Measurements from ENCODE around the gene KIAA1217. TPM values are rescaled to one million over a fixed set of nuclear protein-coding genes. Genes with fewer than 3 reads are reported as not detected.
A peak's percentile ranks its signal among the peaks of the same experiment; 100 is the strongest.

Gene KIAA1217
- total RNA-seq, 1 experiment from 2014 or later: 1.1 TPM

- Histone ChIP-seq H3K9me3 (replicated peaks) (no peaks in the 10 kb centered on the region), H3K4me3 (no peak overlapping the region), H3K27me3 (replicated peaks) (no peaks in the 10 kb centered on the region), H3K4me1 (replicated peaks) (no peaks in the 10 kb centered on the region), H3K36me3 (no peaks in the 10 kb centered on the region), H3K27ac (no peak overlapping the region)
- DNase-seq (ENCODE audit: low read depth in 1 of 2, low spot score in 2 of 2): no peak
Measured at GRCh38 chr10:24201503-24202180, 7.3 kb upstream of the KIAA1217 start.

DNA sequence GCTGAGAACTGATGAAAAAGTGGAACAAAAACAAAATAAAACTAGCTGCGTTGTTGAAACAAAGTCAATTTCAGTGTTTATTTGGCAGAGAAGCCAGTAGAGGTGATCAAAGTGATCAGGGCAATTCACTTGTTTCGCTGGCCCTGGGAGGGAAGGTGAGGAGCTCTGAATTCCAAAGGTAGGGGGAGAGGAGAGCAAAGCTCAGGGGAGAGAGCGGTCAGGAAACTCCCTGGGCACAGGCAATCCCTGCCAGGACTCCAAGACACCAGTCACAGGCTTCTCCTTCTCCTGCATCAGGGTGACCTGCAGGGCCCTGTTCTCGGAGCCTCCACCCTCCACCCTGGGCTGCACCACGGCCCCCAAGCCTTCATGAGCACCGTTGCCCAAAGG lies 6.8 kb upstream of the KIAA1217 start:
- Histone ChIP-seq H3K9me3 (replicated peaks) (no peaks in the 10 kb centered on the region), H3K36me3 (no peaks in the 10 kb centered on the region), H3K27ac (no peak overlapping the region), H3K27me3 (replicated peaks) (no peaks in the 10 kb centered on the region), H3K4me1 (replicated peaks) (no peaks in the 10 kb centered on the region), H3K4me3 (no peak overlapping the region)
- DNase-seq (ENCODE audit: low read depth in 1 of 2, low spot score in 2 of 2): no peak

- H3K27me3 ChIP-seq (replicated peaks): no peaks in the 10 kb centered on the region
- no peaks in the 10 kb centered on the region for H3K9me3 ChIP-seq (replicated peaks)
- no peaks in the 10 kb centered on the region for H3K36me3 ChIP-seq
- H3K27ac ChIP-seq: no peak overlapping the region
- H3K4me1 ChIP-seq (replicated peaks): peaks cover 19% of the 10 kb centered on the region
- H3K4me3 ChIP-seq: no peak overlapping the region
- no peak for DNase-seq (ENCODE audit: low read depth in 1 of 2, low spot score in 2 of 2)
Measured at GRCh38 chr10:24205821-24206220, 3.1 kb upstream of the KIAA1217 start.

DNA sequence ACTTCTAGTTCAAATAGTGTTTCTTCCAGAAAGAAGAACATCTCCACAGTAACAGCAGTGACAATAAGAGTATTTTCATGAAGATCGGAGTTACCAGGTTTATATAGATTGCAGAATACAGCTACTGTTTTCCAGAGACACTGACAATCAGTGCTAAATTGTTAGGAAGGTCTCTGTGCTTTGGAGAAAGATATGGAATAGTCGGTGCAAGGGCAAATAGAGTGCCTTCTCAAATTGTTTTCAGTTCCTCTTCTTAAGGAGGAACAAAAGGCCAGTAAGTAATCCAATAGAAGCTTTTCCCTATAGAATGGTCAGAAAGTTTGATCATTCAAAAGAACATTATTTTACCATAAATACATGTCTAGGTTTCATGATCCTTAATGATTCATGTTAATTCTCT lies 2.6 kb upstream of the KIAA1217 start:
- Histone ChIP-seq H3K27me3 (replicated peaks) (no peaks in the 10 kb centered on the region), H3K4me3 (no peak overlapping the region), H3K9me3 (replicated peaks) (no peaks in the 10 kb centered on the region), H3K27ac (no peak overlapping the region), H3K36me3 (no peaks in the 10 kb centered on the region), H3K4me1 (replicated peaks) (peaks cover 19% of the 10 kb centered on the region)
- no peak for DNase-seq (ENCODE audit: low read depth in 1 of 2, low spot score in 2 of 2)

GRCh38 chr10:24206926-24207325 lies 2.0 kb upstream of the KIAA1217 start:
- peaks cover 19% of the 10 kb centered on the region for H3K4me1 ChIP-seq (replicated peaks)
- H3K27ac ChIP-seq: no peak overlapping the region
- DNase-seq (ENCODE audit: low read depth in 1 of 2, low spot score in 2 of 2): no peak
- H3K27me3 ChIP-seq (replicated peaks): no peaks in the 10 kb centered on the region
- no peaks in the 10 kb centered on the region for H3K36me3 ChIP-seq
- H3K4me3 ChIP-seq: no peak overlapping the region
- no peaks in the 10 kb centered on the region for H3K9me3 ChIP-seq (replicated peaks)

DNA sequence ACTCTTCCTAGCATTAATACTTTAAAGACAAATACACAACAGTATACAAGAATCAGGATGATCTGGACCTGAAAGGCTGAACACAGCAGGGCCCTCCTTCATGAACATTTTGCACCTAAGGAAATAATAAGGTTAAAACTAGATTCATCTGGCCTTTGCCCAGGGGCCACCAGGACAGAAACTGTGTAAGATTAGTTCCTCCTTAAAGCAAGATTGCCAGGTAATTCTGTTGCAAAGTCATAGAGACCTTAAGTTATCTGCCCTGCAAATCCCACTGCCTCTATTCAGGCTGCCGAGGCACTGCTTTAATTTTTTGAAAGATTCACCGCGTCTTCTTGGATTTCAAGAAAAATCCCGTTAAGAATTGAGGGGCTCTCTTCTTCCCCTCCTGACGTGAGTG lies 1.6 kb upstream of the KIAA1217 start:
- Histone ChIP-seq H3K27ac (no peak overlapping the region), H3K36me3 (no peaks in the 10 kb centered on the region), H3K27me3 (replicated peaks) (no peaks in the 10 kb centered on the region), H3K4me1 (replicated peaks) (peaks cover 19% of the 10 kb centered on the region), H3K4me3 (no peak overlapping the region), H3K9me3 (replicated peaks) (no peaks in the 10 kb centered on the region)
- no peak for DNase-seq (ENCODE audit: low read depth in 1 of 2, low spot score in 2 of 2)

DNA sequence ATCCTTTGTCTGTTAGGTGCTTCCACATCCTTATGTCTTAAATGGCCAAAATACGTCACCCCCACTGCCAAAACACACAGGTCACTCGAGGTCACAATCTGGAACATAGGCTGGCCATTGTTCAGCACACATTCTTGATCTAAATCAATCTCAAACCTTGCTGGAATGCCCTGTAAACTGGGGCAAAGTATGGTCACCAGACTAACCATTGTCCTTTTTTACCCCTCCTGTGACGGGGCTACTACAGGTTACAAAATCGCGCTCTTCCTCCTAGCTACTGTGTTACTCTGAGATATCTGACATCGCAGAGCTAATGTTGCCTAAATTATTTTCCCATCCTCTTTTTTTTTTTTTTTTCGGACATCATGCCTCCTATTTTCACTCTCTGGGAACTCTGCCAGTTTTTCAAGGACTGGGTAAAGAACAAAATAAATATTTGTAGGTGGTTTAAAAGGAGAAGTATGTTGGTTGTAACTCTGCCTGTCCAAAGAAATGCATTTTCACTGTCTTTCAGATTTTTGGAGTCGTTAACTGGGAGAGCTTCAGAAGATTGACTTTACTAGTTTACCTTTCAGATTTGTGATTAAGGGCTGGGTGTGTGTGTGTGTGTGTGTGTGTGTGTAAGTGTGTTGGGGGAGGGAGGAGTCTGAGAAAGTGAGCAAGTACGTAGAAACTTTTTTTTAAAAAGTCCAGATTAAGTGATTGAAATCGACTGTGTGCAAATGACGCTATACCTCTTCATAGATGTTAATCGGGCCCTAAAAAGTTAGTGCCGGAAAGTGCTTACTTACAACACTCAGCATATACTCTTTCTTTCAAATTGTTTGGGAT lies 942 bp upstream of the KIAA1217 start:
- Histone ChIP-seq H3K36me3 (no peaks in the 10 kb centered on the region), H3K27me3 (replicated peaks) (no peaks in the 10 kb centered on the region), H3K27ac (no peak overlapping the region), H3K9me3 (replicated peaks) (no peaks in the 10 kb centered on the region), H3K4me1 (replicated peaks) (peaks cover 19% of the 10 kb centered on the region), H3K4me3 (no peak overlapping the region)
- peak in 1 of 2 experiments; percentile 50 for DNase-seq (ENCODE audit: low read depth in 1 of 2, low spot score in 2 of 2)

DNA sequence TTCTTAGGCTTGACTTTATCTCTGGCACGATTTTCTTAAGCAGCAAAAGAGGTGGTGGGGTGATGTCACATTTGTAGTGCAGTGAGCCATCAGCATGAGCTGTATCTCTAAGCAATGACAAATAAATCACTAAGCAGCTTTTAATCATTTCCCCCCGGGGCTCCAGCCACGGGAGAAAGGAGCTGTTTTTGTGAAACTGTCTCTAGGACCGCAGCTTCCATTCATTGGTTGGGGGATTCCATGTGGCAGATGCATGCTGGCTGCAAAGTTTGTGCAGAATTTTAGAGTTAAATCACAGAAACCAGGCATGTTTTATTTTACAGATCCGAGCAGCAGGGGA lies 464 bp downstream of the KIAA1217 start:
- no peaks in the 10 kb centered on the region for H3K27me3 ChIP-seq (replicated peaks)
- no peaks in the 10 kb centered on the region for H3K9me3 ChIP-seq (replicated peaks)
- H3K36me3 ChIP-seq: no peaks in the 10 kb centered on the region
- H3K4me1 ChIP-seq (replicated peaks): peaks cover 19% of the 10 kb centered on the region
- peak overlapping the region; percentile 29 for H3K4me3 ChIP-seq
- DNase-seq (ENCODE audit: low read depth in 1 of 2, low spot score in 2 of 2): peak in 1 of 2 experiments; percentile 39
- no peak overlapping the region for H3K27ac ChIP-seq

DNA sequence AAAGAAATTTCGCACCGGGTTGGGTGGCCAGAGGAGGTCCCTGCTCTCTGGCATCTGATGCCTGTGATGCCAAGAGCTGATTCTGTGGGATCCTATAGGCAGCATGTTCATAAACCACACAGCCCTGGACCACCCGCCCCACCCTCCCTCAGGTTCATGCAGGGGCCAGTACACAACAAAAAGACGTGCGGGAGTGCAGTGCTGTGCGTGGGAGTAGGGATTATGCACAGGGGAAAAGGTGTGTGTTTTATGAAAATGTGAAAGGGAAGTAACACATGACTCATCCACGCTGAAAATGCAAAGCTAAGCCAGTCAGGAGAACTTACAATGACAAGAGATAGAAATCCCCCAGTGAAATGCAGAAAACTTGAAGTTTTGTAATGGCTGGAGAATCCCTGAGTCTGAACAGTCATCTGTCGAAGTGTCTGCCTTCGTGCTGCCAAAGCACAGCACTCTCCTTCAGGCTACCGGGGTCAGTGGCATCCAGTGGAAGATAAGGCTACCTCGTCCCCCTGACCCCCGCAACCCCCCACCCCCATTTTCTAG lies 1.1 kb downstream of the KIAA1217 start:
- H3K36me3 ChIP-seq: no peaks in the 10 kb centered on the region
- H3K27me3 ChIP-seq (replicated peaks): no peaks in the 10 kb centered on the region
- peak overlapping the region; percentile 29; the same call in 1 of the 2 replicates for H3K4me3 ChIP-seq
- DNase-seq (ENCODE audit: low read depth in 1 of 2, low spot score in 2 of 2): peak in 1 of 2 experiments; percentile 41
- H3K27ac ChIP-seq: no peak overlapping the region
- H3K9me3 ChIP-seq (replicated peaks): no peaks in the 10 kb centered on the region
- peaks cover 19% of the 10 kb centered on the region for H3K4me1 ChIP-seq (replicated peaks)

DNA sequence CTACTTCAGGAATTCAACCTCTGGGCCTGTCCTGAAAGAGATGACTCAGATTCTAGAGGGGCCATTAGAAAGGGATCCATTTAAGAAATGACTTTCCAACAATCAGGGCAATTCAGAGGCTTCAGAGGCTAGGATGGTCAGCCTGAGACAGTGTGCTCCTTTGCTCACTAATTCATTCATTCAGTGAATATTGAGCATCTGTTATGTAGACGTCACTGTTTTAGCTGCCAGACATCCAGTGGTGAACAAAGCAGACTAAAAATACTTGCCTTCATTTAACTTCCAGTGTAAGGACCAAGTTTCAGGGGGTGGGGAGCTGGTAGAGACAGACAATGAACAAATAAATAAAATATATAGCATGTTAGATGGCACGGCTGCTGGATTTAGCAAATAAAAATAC lies 1.6 kb downstream of the KIAA1217 start:
- Histone ChIP-seq H3K36me3 (no peaks in the 10 kb centered on the region), H3K9me3 (replicated peaks) (no peaks in the 10 kb centered on the region), H3K4me3 (no peak overlapping the region), H3K27ac (no peak overlapping the region), H3K4me1 (replicated peaks) (peaks cover 19% of the 10 kb centered on the region), H3K27me3 (replicated peaks) (no peaks in the 10 kb centered on the region)
- no peak for DNase-seq (ENCODE audit: low read depth in 1 of 2, low spot score in 2 of 2)

GRCh38 chr10:24213266-24213665 lies 4.3 kb downstream of the KIAA1217 start:
- DNase-seq (ENCODE audit: low read depth in 1 of 2, low spot score in 2 of 2): no peak
- H3K27me3 ChIP-seq (replicated peaks): no peaks in the 10 kb centered on the region
- H3K36me3 ChIP-seq: no peaks in the 10 kb centered on the region
- H3K4me3 ChIP-seq: no peak overlapping the region
- H3K9me3 ChIP-seq (replicated peaks): no peaks in the 10 kb centered on the region
- peaks cover 12% of the 10 kb centered on the region for H3K4me1 ChIP-seq (replicated peaks)
- no peak overlapping the region for H3K27ac ChIP-seq

DNA sequence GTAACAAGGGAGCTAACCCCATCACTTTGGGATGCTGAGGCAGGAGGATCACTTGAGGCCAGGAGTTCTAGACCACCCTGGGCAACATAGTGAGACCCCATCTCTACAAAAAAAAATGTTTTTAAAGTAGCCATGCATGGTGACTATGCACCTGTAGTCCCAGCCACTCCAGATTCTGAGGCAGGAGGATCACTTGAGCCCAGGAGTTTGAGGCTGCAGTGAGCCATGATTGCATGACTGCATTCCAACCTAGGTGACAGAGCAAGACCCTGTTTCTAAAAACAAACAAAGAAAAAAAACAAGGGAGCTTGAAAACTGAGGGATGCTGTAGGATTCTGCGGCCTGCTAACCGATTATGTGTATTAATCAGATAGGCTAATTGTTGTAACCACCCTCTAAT lies 4.9 kb downstream of the KIAA1217 start:
- no peaks in the 10 kb centered on the region for H3K36me3 ChIP-seq
- H3K27me3 ChIP-seq (replicated peaks): no peaks in the 10 kb centered on the region
- DNase-seq (ENCODE audit: low read depth in 1 of 2, low spot score in 2 of 2): no peak
- H3K9me3 ChIP-seq (replicated peaks): no peaks in the 10 kb centered on the region
- H3K4me3 ChIP-seq: no peak overlapping the region
- H3K4me1 ChIP-seq (replicated peaks): peaks cover 8% of the 10 kb centered on the region
- no peak overlapping the region for H3K27ac ChIP-seq

- Histone ChIP-seq H3K4me1 (replicated peaks) (peaks cover 8% of the 10 kb centered on the region), H3K27ac (no peak overlapping the region), H3K4me3 (no peak overlapping the region), H3K27me3 (replicated peaks) (no peaks in the 10 kb centered on the region), H3K36me3 (no peaks in the 10 kb centered on the region), H3K9me3 (replicated peaks) (no peaks in the 10 kb centered on the region)
- no peak for DNase-seq (ENCODE audit: low read depth in 1 of 2, low spot score in 2 of 2)
Measured at GRCh38 chr10:24214762-24215161, 5.8 kb downstream of the KIAA1217 start.

DNA sequence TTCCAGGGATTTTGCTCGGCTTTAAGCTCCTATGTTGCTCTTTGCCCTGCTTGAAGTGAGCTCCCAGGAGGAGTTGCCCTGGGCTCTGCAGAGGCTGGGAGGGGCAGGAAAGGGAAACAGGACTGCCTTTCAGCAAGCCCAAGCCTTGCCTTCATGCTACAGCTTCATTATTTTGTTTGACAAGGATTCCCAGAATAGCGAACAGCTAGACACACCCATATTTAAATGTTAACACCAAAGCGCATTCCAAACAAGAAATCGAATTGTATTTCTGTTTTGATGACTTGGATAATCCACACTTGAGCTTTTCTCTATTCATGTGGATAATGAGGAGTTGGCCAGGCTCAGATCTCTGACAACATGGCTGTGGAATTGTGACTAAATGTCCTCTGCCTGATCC lies 6.3 kb downstream of the KIAA1217 start:
- no peaks in the 10 kb centered on the region for H3K36me3 ChIP-seq
- H3K27ac ChIP-seq: no peak overlapping the region
- H3K4me1 ChIP-seq (replicated peaks): peaks cover 3% of the 10 kb centered on the region
- DNase-seq (ENCODE audit: low read depth in 1 of 2, low spot score in 2 of 2): no peak
- no peaks in the 10 kb centered on the region for H3K9me3 ChIP-seq (replicated peaks)
- no peaks in the 10 kb centered on the region for H3K27me3 ChIP-seq (replicated peaks)
- H3K4me3 ChIP-seq: no peak overlapping the region

Measured in SJSA1 (cell line).